GM12878 (cell line): ENCODE measurements around the gene ATP4A.

Experiments used
- BMI1 ChIP-seq: fragments of 450-650 bp; IDR thresholded peaks from 2 replicates; pipeline ENCODE4 v1.6.1; 2016; ENCODE audit warnings: mild to moderate bottlenecking, moderate library complexity, borderline replicate concordance
- CBX5 ChIP-seq: sonication (generic); IDR thresholded peaks from 2 replicates; pipeline ENCODE4 v1.6.1; 2016; ENCODE audit warnings: low read depth, moderate library complexity, mild to moderate bottlenecking, inconsistent platforms
- CHD2 ChIP-seq: IDR thresholded peaks from 2 replicates; pipeline ENCODE4 v1.6.1; 2011; ENCODE audit warnings: low read depth, low read length, improper control_type of control experiment, borderline replicate concordance
- FOXM1 ChIP-seq: IDR thresholded peaks from 2 replicates; pipeline ENCODE4 v1.6.1; 2012; ENCODE audit warnings: low read depth, mild to moderate bottlenecking, inconsistent platforms, low read length, moderate library complexity
- HCFC1 ChIP-seq: fragments of 150-350 bp; IDR thresholded peaks from 2 replicates; pipeline ENCODE4 v1.6.1; 2014; ENCODE audit warnings: low read length
- JUNB ChIP-seq: IDR thresholded peaks from 2 replicates; pipeline ENCODE4 v1.6.1; 2016; ENCODE audit warnings: antibody characterized with exemption, mild to moderate bottlenecking
- POLR2A ChIP-seq: IDR thresholded peaks from 2 replicates; pipeline ENCODE4 v1.6.1; 2011; ENCODE audit warnings: low read depth, mild to moderate bottlenecking, low read length
- POLR2AphosphoS5 ChIP-seq: IDR thresholded peaks from 2 replicates; pipeline ENCODE4 v1.6.1; 2011; ENCODE audit warnings: mild to moderate bottlenecking, low read length, inconsistent platforms
- SIN3A ChIP-seq: IDR thresholded peaks from 2 replicates; pipeline ENCODE4 v1.6.1; 2012; ENCODE audit warnings: low read depth, low read length, improper control_type of control experiment
- SMAD1 ChIP-seq: fragments of 450-650 bp; IDR thresholded peaks from 2 replicates; pipeline ENCODE4 v1.6.1; 2018; ENCODE audit warnings: mild to moderate bottlenecking, low read depth; ENCODE audit not compliant: partially characterized antibody
- ZBTB33 ChIP-seq: fragments of 450-650 bp; IDR thresholded peaks from 2 replicates; pipeline ENCODE4 v1.6.1; 2017; ENCODE audit warnings: mild to moderate bottlenecking
- ZNF274 ChIP-seq: IDR thresholded peaks from one replicate; pipeline ENCODE4 v1.8.0; 2011; ENCODE audit not compliant: insufficient read length, insufficient read depth
- TF ChIP-seq, protein P1 (sequence below), 3 experiments: IDR thresholded peaks in 2 of 3; conservative IDR thresholded peaks in 1 of 3; 2 replicates each; pipeline ENCODE4 v1.5.1; 2011; ENCODE audit warnings: low read depth in 3 of 3, low read length in 3 of 3, mild to moderate bottlenecking in 3 of 3, control low read depth in 2 of 3, moderate library complexity in 2 of 3, inconsistent platforms in 1 of 3, mixed read lengths in 1 of 3; ENCODE audit not compliant: control insufficient read depth in 2 of 3, insufficient read depth in 1 of 3; ENCODE audit errors: extremely low read depth in 1 of 3
- TF ChIP-seq, protein P2 (sequence below): IDR thresholded peaks from 2 replicates; pipeline ENCODE4 v1.6.1; 2012; ENCODE audit warnings: low read depth, low read length, improper control_type of control experiment

- TF ChIP-seq, protein P1, sequence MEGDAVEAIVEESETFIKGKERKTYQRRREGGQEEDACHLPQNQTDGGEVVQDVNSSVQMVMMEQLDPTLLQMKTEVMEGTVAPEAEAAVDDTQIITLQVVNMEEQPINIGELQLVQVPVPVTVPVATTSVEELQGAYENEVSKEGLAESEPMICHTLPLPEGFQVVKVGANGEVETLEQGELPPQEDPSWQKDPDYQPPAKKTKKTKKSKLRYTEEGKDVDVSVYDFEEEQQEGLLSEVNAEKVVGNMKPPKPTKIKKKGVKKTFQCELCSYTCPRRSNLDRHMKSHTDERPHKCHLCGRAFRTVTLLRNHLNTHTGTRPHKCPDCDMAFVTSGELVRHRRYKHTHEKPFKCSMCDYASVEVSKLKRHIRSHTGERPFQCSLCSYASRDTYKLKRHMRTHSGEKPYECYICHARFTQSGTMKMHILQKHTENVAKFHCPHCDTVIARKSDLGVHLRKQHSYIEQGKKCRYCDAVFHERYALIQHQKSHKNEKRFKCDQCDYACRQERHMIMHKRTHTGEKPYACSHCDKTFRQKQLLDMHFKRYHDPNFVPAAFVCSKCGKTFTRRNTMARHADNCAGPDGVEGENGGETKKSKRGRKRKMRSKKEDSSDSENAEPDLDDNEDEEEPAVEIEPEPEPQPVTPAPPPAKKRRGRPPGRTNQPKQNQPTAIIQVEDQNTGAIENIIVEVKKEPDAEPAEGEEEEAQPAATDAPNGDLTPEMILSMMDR (IDR thresholded peaks at IDR 0.05 in 2 of 3, conservative IDR thresholded peaks at IDR 0.05 in 1 of 3; ENCODE audit: control insufficient read depth in 2 of 3, extremely low read depth in 1 of 3, insufficient read depth in 1 of 3, low read depth in 3 of 3, low read length in 3 of 3) = no peak
- TF ChIP-seq ZNF274 = no peak
- no peak for TF ChIP-seq POLR2A
- TF ChIP-seq CHD2 = no peak
- TF ChIP-seq POLR2AphosphoS5 = no peak
- no peak for TF ChIP-seq SMAD1
- no peak for TF ChIP-seq JUNB
- no peak for TF ChIP-seq HCFC1
- TF ChIP-seq, protein P2, sequence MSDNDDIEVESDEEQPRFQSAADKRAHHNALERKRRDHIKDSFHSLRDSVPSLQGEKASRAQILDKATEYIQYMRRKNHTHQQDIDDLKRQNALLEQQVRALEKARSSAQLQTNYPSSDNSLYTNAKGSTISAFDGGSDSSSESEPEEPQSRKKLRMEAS = no peak
- no peak for TF ChIP-seq CBX5
- TF ChIP-seq FOXM1 = no peak
- TF ChIP-seq BMI1 = no peak
- TF ChIP-seq SIN3A = no peak
- no peak for TF ChIP-seq ZBTB33
Measured at GRCh38 chr19:35542209-35542608, 21.2 kb downstream of the ATP4A start.
